Tibial nerve (tissue), 4 donors: ENCODE results near the gene TBC1D16.

Source experiments
- CTCF ChIP-seq, 5 experiments: fragments of 200-600 bp in 3 of 5; fragments of 450-650 bp in 2 of 5; sonication (generic) in 3 of 5; IDR thresholded peaks; one replicate each; pipeline ENCODE4 v1.5.1; 2016 to 2019; ENCODE audit warnings: antibody characterized with exemption in 5 of 5, mild to moderate bottlenecking in 3 of 5, moderate library complexity in 2 of 5
- EP300 ChIP-seq, 2 donors: sonication (generic); formaldehyde crosslinking; IDR thresholded peaks; one replicate each; pipeline ENCODE4 v1.6.1; 2017; ENCODE audit warnings: antibody characterized with exemption in 2 of 2, mild to moderate bottlenecking in 1 of 2
- POLR2A ChIP-seq, 2 donors: fragments of 450-650 bp; IDR thresholded peaks; one replicate each; pipeline ENCODE4 v1.6.1; 2017; ENCODE audit warnings: antibody characterized with exemption in 2 of 2, mild to moderate bottlenecking in 2 of 2, moderate library complexity in 2 of 2

GRCh38 chr17:79989106-79989835 lies 46.4 kb downstream of the TBC1D16 start:
- TF ChIP-seq EP300 (IDR thresholded peaks at IDR 0.05) (no peak), CTCF (IDR thresholded peaks at IDR 0.05) (no peak), POLR2A (IDR thresholded peaks at IDR 0.05) (no peak)
